A673 (cell line): ENCODE measurements around the gene NSUN3. TPM values are rescaled to one million over a fixed set of nuclear protein-coding genes. Genes with fewer than 3 reads are reported as not detected.
"Not testable (repeated sequence)": the region's sequence is repeated elsewhere in the genome, so short reads cannot be mapped to it uniquely, and the experiment has no call there.

ENCODE experiments used
- BruUV-seq: library from RNA; stranded (reverse); fragments of 400-500 nt; replicated peaks from 2 replicates; lab custom pipeline; 2021; lab: Mats Ljungman, UMichigan
- CTCF ChIA-PET: fragments of 300-600 bp; sonication (Branson Sonifier 250); formaldehyde crosslinking; loops from one replicate; lab custom pipeline; 2022; ENCODE audit warnings: antibody characterized with exemption; lab: Charles Lee
- POLR2A ChIA-PET: fragments of 300-600 bp; sonication (Branson Sonifier 250); formaldehyde crosslinking; loops from one replicate; lab custom pipeline; 2022; ENCODE audit warnings: antibody characterized with exemption; ENCODE audit not compliant: low non-redundant PET; lab: Charles Lee
- DNase-seq: peaks from one replicate; pipeline ENCODE4 v3.0.0-alpha.2; 2015; ENCODE audit warnings: low spot score
- H3K27ac ChIP-seq: fragments of 200-600 bp; sonication (generic); 2 replicates; pipeline ENCODE4 v1.5.1; 2016; ENCODE audit warnings: mixed run types, low read depth, mild to moderate bottlenecking, mixed read lengths, antibody characterized with exemption, low read length; ENCODE audit not compliant: poor library complexity, severe bottlenecking
- H3K27me3 ChIP-seq: fragments of 200-600 bp; sonication (generic); replicated peaks from 2 replicates; pipeline ENCODE4 v1.6.1; 2017; ENCODE audit warnings: mixed run types, low read depth, mild to moderate bottlenecking, mixed read lengths, antibody characterized with exemption, low read length; ENCODE audit not compliant: insufficient read depth, poor library complexity
- H3K36me3 ChIP-seq: fragments of 200-600 bp; sonication (generic); 2 replicates; pipeline ENCODE4 v1.6.1; 2016; ENCODE audit warnings: mixed run types, mild to moderate bottlenecking, mixed read lengths, antibody characterized with exemption, low read length; ENCODE audit not compliant: insufficient read depth, poor library complexity, severe bottlenecking
- H3K4me1 ChIP-seq: fragments of 200-600 bp; sonication (generic); 2 replicates; pipeline ENCODE4 v1.6.1; 2017; ENCODE audit warnings: mixed run types, mild to moderate bottlenecking, mixed read lengths, antibody characterized with exemption, low read length; ENCODE audit not compliant: insufficient read depth, poor library complexity, severe bottlenecking
- H3K4me3 ChIP-seq: fragments of 200-600 bp; sonication (generic); 2 replicates; pipeline ENCODE4 v1.5.1; 2016; ENCODE audit warnings: low read depth, mixed run types, mild to moderate bottlenecking, mixed read lengths, low read length; ENCODE audit not compliant: poor library complexity, severe bottlenecking
- H3K9me3 ChIP-seq: fragments of 200-600 bp; sonication (generic); 2 replicates; pipeline ENCODE4 v1.6.1; 2016; ENCODE audit warnings: mixed run types, low read depth, mild to moderate bottlenecking, mixed read lengths, antibody characterized with exemption, low read length; ENCODE audit not compliant: poor library complexity, severe bottlenecking
- CTCF ChIP-seq: fragments of 300-800, 200-600 bp; sonication (generic); conservative IDR thresholded peaks from 2 replicates; pipeline ENCODE4 v1.5.1; 2017; ENCODE audit warnings: low read depth, mild to moderate bottlenecking, antibody characterized with exemption, low read length, moderate library complexity, mixed read lengths
- EZH2 ChIP-seq: fragments of 200-600 bp; sonication (generic); IDR thresholded peaks from 2 replicates; pipeline ENCODE4 v1.6.1; 2017; ENCODE audit warnings: borderline replicate concordance, low read depth, mild to moderate bottlenecking, mixed read lengths, antibody characterized with exemption, low read length; ENCODE audit not compliant: poor library complexity, severe bottlenecking
- intact Hi-C: fragments of 100-400 bp; cut with micrococcal nuclease; formaldehyde crosslinking; loops from one replicate; pipeline ENCODE4 v1.10.0; 2022; ENCODE audit not compliant: unreplicated experiment
- total RNA-seq: library from RNA; stranded (reverse); gene quantifications from 2 replicates; pipeline ENCODE4 v1.2.3, GENCODE V29; 2021

NSUN3 gene
- total RNA-seq, 1 experiment from 2014 or later, result 15.6 TPM

- TF ChIP-seq CTCF (no peak), EZH2 (no peak)
- H3K36me3 ChIP-seq, result no peaks in the 10 kb centered on the region
- POLR2A ChIA-PET, result no interaction called here
- DNase-seq, result no peak
- no TSS peak for BruUV-seq
- H3K27ac ChIP-seq, result no peak overlapping the region
- CTCF ChIA-PET, result no interaction called here
- intact Hi-C loops, result no loop called here
- no peak overlapping the region for H3K4me3 ChIP-seq
- no peaks in the 10 kb centered on the region for H3K4me1 ChIP-seq
- no peaks in the 10 kb centered on the region for H3K27me3 ChIP-seq
- H3K9me3 ChIP-seq, result no peaks in the 10 kb centered on the region
Measured at GRCh38 chr3:94076055-94076454, 13.2 kb downstream of the NSUN3 start.

GRCh38 chr3:94080552-94080951 is 17.7 kb downstream of the NSUN3 start:
- H3K36me3 ChIP-seq, DNase-seq, H3K27me3 ChIP-seq, intact Hi-C loops, H3K4me3 ChIP-seq, POLR2A ChIA-PET, BruUV-seq, H3K4me1 ChIP-seq, H3K27ac ChIP-seq, CTCF ChIA-PET, H3K9me3 ChIP-seq: not testable (repeated sequence)

GRCh38 chr3:94081884-94082283 is 19.0 kb downstream of the NSUN3 start:
- POLR2A ChIA-PET, result no interaction called here

More at GRCh38 chr3:94081884-94082283, 19.0 kb downstream of the NSUN3 start:
- CTCF ChIA-PET, result interaction anchor here (1.5 kb wide), 1 partner anchor 12 kb away, joined by 4 read pairs; no protein-coding TSS in a partner anchor
- no peaks in the 10 kb centered on the region for H3K36me3 ChIP-seq
- DNase-seq, result no peak
- BruUV-seq, result no TSS peak
- intact Hi-C loops, result no loop called here
- H3K4me3 ChIP-seq, result no peak overlapping the region
- H3K27me3 ChIP-seq, result no peaks in the 10 kb centered on the region
- H3K4me1 ChIP-seq, result no peaks in the 10 kb centered on the region
- no peaks in the 10 kb centered on the region for H3K9me3 ChIP-seq
- H3K27ac ChIP-seq, result no peak overlapping the region
- TF ChIP-seq CTCF (no peak), EZH2 (no peak)
